Spleen (tissue), 11 donors: ENCODE data around the gene LSAMP. TPM values are rescaled to one million over a fixed set of nuclear protein-coding genes. Genes with fewer than 3 reads are reported as not detected.

Experiments
- DNase-seq: peaks from one replicate; pipeline ENCODE4 v3.0.0-alpha.2; 2020
- H3K27ac ChIP-seq, 8 donors: fragments of 200-600 bp; sonication (generic) in 7 of 8; 1 replicate in 4 of 8; 2 replicates in 4 of 8; pipeline versions ENCODE4 v1.5.0 to v1.8.0; 2016 to 2021; ENCODE audit warnings: inconsistent platforms in 4 of 8, mild to moderate bottlenecking in 4 of 8, moderate library complexity in 1 of 8
- H3K27me3 ChIP-seq, 7 donors: fragments of 200-600 bp; sonication (generic) in 6 of 7; replicated peaks in 1 of 7; 1 replicate in 4 of 7; 2 replicates in 3 of 7; pipeline versions ENCODE4 v1.5.0 to v1.8.0; 2016 to 2021; ENCODE audit warnings: inconsistent platforms in 3 of 7, mild to moderate bottlenecking in 1 of 7
- H3K36me3 ChIP-seq, 6 donors: fragments of 200-600 bp; sonication (generic) in 5 of 6; 1 replicate in 4 of 6; 2 replicates in 2 of 6; pipeline versions ENCODE4 v1.5.0 to v1.8.0; 2016 to 2021; ENCODE audit warnings: inconsistent platforms in 2 of 6
- H3K4me1 ChIP-seq, 6 donors: fragments of 200-600 bp; sonication (generic) in 5 of 6; 1 replicate in 3 of 6; 2 replicates in 3 of 6; pipeline versions ENCODE4 v1.5.0 to v1.8.0; 2016 to 2021; ENCODE audit warnings: inconsistent platforms in 3 of 6
- H3K4me3 ChIP-seq, 8 donors: fragments of 200-600 bp; sonication (generic) in 7 of 8; 1 replicate in 4 of 8; 2 replicates in 4 of 8; pipeline versions ENCODE4 v1.5.0 to v1.8.0; 2016 to 2021; ENCODE audit warnings: inconsistent platforms in 4 of 8, mild to moderate bottlenecking in 4 of 8, moderate library complexity in 2 of 8
- H3K9me3 ChIP-seq, 8 donors: fragments of 200-600 bp; sonication (generic) in 7 of 8; 1 replicate in 4 of 8; 2 replicates in 4 of 8; pipeline versions ENCODE4 v1.5.0 to v1.8.0; 2016 to 2021; ENCODE audit warnings: inconsistent platforms in 4 of 8
- POLR2A ChIP-seq, 3 donors: fragments of 450-650 bp; IDR thresholded peaks; one replicate each; pipeline ENCODE4 v1.5.1; 2017; ENCODE audit warnings: antibody characterized with exemption in 3 of 3, mild to moderate bottlenecking in 1 of 3
- POLR2AphosphoS5 ChIP-seq, 3 donors: sonication (generic); formaldehyde crosslinking; IDR thresholded peaks; one replicate each; pipeline ENCODE4 v1.5.1; 2017; ENCODE audit warnings: antibody characterized with exemption in 3 of 3
- WGBS, 5 donors: extraction: QIAGEN DNeasy Blood & Tissue Kit in 3 of 5; methylation state at CpG; one replicate each; pipeline versions ENCODE4 v1.1.5 to v1.1.7; 2013 to 2018; 5-methylcytosine and 5-hydroxymethylcytosine counted together
- intact Hi-C: fragments of 100-400 bp; cut with DNase I; formaldehyde crosslinking; loops from one replicate; pipeline ENCODE4 v1.15.0; 2023; ENCODE audit warnings: low total_unique reads
- polyA plus RNA-seq, 3 donors: library from polyadenylated mRNA; stranded (reverse); fragments of 200-250 nt; gene quantifications; one replicate each; pipeline ENCODE4 v1.2.1, GENCODE V29; 2013
- total RNA-seq, 7 donors: library from RNA; depleted of rRNA in 3 of 7; stranded (reverse); fragments of >200 nt in 3 of 7; fragmentation: NEBNext Ultra II Directional in 4 of 7; extraction: Animal tissue kit (Norgen Biotek cat#: 25700) in 4 of 7; gene quantifications; one replicate each; pipeline versions ENCODE4 v1.1.0 to v1.2.1, GENCODE V29; 2016 to 2021
- TF ChIP-seq, protein P1 (sequence below), 11 experiments: fragments of 200-600 bp in 7 of 11; fragments of 450-650 bp in 4 of 11; sonication (generic) in 4 of 11; IDR thresholded peaks in 8 of 11; conservative IDR thresholded peaks in 3 of 11; 1 replicate in 7 of 11; 2 replicates in 4 of 11; pipeline versions ENCODE4 v1.4.0 to v1.8.0; 2016 to 2021; ENCODE audit warnings: antibody characterized with exemption in 11 of 11, inconsistent platforms in 4 of 11, mild to moderate bottlenecking in 1 of 11
- donor health status: healthy with polysubstance abuse.
- donor health status: DM: no; HTN: no; CAD: no; lungs with moderate emphysema.
- donor health status: DM: no; HTN: no; CAD: no.
- donor health status: Bipolar disorder and iron deficiency.
- donor health status: healthy.
- donor health status: DM: no; HTN: no; CAD: no.
- donor health status: DM: yes; HTN: yes; CAD: no.

LSAMP gene
- total and polyA plus RNA-seq, 10 donors: 0.45 to 6.8 (median 1.3) TPM

DNA sequence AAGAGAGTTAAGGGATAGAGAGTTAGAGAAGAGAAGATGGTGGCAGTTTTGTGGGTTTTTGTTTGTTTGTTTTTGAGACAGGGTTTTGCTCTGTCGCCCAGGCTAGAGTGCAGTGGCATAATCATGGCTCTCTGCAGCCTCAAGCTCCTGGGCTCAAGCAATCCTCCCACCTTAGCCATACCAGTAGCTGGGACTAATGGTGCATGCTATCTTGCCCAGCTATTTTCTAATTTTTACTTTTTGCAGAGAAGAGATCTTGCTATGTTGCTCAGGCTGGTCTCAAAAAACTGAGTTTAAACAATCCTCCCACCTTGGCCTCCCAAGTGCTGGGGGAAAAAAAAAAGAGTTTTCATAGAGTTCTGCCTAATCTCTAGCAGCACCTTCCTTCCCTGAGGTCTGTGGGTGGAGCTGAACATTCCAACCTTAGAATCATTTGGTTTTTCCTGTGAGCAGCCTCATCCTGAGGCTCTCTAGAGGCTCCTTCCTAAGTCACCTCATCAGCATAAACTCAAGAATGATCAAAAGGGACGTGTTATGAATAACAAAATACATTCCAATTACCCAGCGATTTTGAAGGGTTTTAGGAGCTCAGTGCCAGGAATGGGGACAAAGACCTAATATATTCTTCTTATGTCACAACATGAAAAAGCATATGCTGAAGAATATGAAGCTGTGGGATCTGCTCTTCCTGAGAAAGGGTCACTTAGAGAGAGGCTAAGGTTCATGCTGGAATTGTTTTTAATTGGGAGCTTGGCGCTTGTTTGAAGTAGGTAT is 180.6 kb downstream of the LSAMP start:
- no peak overlapping the region for H3K27ac ChIP-seq
- WGBS, 5 donors: 64 to 79% (median 69%) methylated on average over 4 of the region's 4 CpGs
- TF ChIP-seq POLR2A (IDR thresholded peaks at IDR 0.05) (no peak), POLR2AphosphoS5 (IDR thresholded peaks at IDR 0.05) (no peak)
- TF ChIP-seq, protein P1, sequence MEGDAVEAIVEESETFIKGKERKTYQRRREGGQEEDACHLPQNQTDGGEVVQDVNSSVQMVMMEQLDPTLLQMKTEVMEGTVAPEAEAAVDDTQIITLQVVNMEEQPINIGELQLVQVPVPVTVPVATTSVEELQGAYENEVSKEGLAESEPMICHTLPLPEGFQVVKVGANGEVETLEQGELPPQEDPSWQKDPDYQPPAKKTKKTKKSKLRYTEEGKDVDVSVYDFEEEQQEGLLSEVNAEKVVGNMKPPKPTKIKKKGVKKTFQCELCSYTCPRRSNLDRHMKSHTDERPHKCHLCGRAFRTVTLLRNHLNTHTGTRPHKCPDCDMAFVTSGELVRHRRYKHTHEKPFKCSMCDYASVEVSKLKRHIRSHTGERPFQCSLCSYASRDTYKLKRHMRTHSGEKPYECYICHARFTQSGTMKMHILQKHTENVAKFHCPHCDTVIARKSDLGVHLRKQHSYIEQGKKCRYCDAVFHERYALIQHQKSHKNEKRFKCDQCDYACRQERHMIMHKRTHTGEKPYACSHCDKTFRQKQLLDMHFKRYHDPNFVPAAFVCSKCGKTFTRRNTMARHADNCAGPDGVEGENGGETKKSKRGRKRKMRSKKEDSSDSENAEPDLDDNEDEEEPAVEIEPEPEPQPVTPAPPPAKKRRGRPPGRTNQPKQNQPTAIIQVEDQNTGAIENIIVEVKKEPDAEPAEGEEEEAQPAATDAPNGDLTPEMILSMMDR (IDR thresholded peaks at IDR 0.05 in 8 of 11, conservative IDR thresholded peaks at IDR 0.05 in 3 of 11): no peak
- DNase-seq: no peak
- no peaks in the 10 kb centered on the region for H3K4me1 ChIP-seq
- intact Hi-C loops: no loop called here
- H3K4me3 ChIP-seq: no peak overlapping the region
- no peaks in the 10 kb centered on the region for H3K9me3 ChIP-seq
- H3K36me3 ChIP-seq: no peaks in the 10 kb centered on the region
- H3K27me3 ChIP-seq: no peaks in the 10 kb centered on the region

DNA sequence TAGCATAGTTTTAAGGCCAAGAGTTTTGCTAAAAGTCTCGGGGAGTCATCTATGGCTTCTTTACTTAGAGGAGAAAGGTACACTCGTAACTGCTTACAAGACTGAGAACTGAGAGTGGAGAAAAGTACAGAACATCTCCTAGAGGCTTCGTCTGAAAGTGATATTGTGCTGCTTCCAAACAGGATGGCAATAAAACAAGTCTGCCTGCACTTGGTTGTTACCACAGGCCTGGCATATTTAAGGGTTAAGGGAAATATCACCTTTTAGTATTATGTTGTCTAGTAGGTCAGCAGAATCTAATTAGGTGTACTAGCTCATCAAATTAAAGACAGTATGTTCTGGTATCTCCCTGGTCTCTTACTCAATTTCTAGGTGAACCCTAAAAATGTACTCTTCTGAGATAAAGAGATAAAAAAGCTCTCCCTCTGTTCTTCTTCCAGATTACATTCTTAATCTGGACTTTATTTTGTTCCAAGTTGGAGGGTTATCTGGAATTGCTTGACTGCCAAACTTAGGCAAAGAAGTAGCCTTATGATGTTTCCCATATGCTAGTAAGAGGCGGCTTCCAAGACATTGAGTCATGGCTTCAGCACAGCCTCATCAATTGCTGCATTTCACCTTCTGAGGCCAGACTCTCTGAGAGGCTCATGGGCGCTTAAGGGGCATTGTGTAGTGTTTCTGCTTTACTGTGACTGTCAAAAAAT is 181.3 kb downstream of the LSAMP start:
- Histone ChIP-seq H3K4me1 (no peaks in the 10 kb centered on the region), H3K9me3 (no peaks in the 10 kb centered on the region), H3K27me3 (no peaks in the 10 kb centered on the region), H3K27ac (no peak overlapping the region), H3K36me3 (no peaks in the 10 kb centered on the region), H3K4me3 (no peak overlapping the region)
- intact Hi-C loops: no loop called here
- WGBS, 5 donors: 55 to 76% (median 68%) methylated on average over 5 of the region's 5 CpGs
- no peak for DNase-seq
- TF ChIP-seq POLR2A (IDR thresholded peaks at IDR 0.05): no peak
- TF ChIP-seq, protein P1 (IDR thresholded peaks at IDR 0.05 in 8 of 11, conservative IDR thresholded peaks at IDR 0.05 in 3 of 11): no peak
- no peak for TF ChIP-seq POLR2AphosphoS5 (IDR thresholded peaks at IDR 0.05)

DNA sequence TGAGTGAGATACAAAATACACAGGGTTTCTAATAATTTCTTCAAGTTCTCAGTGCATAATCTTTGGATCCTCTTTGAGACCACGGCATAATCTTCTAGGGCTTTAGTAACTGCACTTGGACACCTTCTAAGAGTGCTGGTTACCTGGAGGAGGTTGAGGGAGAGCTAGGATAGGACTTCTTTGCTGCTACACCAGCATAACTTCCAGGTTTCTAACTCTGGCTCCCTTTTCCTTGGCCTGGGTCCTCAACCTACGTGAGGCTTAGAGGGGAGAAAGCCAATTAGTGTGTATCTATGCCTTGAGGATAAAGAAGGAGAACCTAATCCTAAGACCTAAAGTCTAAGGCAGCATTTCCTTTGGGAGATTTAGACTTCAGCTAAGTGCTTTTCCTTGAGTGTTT is 184.8 kb downstream of the LSAMP start:
- 59 to 70% (median 62%) methylated on average over 2 of the region's 2 CpGs for WGBS, 5 donors
- Histone ChIP-seq H3K27me3 (no peaks in the 10 kb centered on the region), H3K27ac (no peak overlapping the region), H3K4me3 (no peak overlapping the region), H3K4me1 (no peaks in the 10 kb centered on the region), H3K9me3 (no peaks in the 10 kb centered on the region), H3K36me3 (no peaks in the 10 kb centered on the region)
- TF ChIP-seq, protein P1 (IDR thresholded peaks at IDR 0.05 in 8 of 11, conservative IDR thresholded peaks at IDR 0.05 in 3 of 11): no peak
- no peak for TF ChIP-seq POLR2AphosphoS5 (IDR thresholded peaks at IDR 0.05)
- no peak for TF ChIP-seq POLR2A (IDR thresholded peaks at IDR 0.05)
- no peak for DNase-seq
- intact Hi-C loops: no loop called here

DNA sequence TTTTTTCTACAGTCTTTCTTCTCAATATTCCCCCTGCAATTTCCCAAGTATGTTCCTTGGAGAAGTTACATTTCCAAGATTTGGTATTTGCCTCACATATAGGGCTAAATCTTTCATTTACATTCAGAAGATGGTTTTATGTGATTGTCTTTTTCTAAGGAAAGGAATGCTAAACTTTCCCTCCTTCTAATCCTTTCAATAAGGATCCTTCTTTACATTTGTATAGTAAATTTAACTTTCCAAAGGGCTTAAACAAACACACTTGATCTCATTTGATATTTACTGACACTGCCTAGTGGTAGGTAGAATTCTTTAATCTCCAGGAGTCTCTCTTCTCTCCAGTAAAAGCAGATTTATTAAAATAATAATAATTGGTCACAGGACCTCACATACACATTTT is 185.3 kb downstream of the LSAMP start:
- intact Hi-C loops: no loop called here
- Histone ChIP-seq H3K27ac (no peak overlapping the region), H3K27me3 (no peaks in the 10 kb centered on the region), H3K9me3 (no peaks in the 10 kb centered on the region), H3K36me3 (no peaks in the 10 kb centered on the region), H3K4me1 (no peaks in the 10 kb centered on the region), H3K4me3 (no peak overlapping the region)
- TF ChIP-seq POLR2A (IDR thresholded peaks at IDR 0.05) (no peak), POLR2AphosphoS5 (IDR thresholded peaks at IDR 0.05) (no peak)
- TF ChIP-seq, protein P1 (IDR thresholded peaks at IDR 0.05 in 8 of 11, conservative IDR thresholded peaks at IDR 0.05 in 3 of 11): no peak
- no peak for DNase-seq
